GM19099 (cell line): ENCODE results near the gene CRISP1.

ENCODE experiments used
- POLR2A ChIP-seq: IDR thresholded peaks from 3 replicates; pipeline ENCODE4 v1.6.1; 2011; ENCODE audit warnings: low read depth; ENCODE audit not compliant: insufficient read length; ENCODE audit errors: extremely low read depth

Gene CRISP1

DNA sequence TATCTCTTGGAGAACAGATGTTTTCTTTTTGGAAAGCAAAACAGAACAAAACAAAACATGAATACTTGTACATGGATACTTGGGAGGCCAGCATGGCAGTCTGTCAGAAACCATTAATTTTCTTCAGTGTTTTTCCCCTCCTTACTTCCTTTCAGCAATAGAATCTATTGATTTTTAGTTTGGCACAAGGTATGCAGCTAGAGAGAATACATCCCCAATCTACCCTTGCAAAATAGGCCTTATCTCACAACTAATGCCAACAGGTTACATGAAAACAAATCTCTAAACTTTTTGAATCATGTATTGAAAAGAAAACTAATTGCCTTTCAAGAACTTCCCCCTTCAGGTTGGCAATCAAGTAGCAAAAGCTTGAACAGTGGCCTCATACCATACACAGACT, 82.1 kb downstream of the CRISP1 start:
- no peak for TF ChIP-seq POLR2A
